ENCODE data around the gene USP9Y.

Gene USP9Y

GRCh38 chrY:12823408-12823807 lies 122.4 kb downstream of the USP9Y start:
- H3K27me3 ChIP-seq (ENCODE audit: insufficient read depth, poor library complexity, severe bottlenecking), result no peaks in the 10 kb centered on the region
- no peak overlapping the region for H3K4me3 ChIP-seq (replicated peaks; ENCODE audit: insufficient read depth, low read length)
- no peak overlapping the region for H3K27ac ChIP-seq (replicated peaks)
- TF ChIP-seq, protein P1, sequence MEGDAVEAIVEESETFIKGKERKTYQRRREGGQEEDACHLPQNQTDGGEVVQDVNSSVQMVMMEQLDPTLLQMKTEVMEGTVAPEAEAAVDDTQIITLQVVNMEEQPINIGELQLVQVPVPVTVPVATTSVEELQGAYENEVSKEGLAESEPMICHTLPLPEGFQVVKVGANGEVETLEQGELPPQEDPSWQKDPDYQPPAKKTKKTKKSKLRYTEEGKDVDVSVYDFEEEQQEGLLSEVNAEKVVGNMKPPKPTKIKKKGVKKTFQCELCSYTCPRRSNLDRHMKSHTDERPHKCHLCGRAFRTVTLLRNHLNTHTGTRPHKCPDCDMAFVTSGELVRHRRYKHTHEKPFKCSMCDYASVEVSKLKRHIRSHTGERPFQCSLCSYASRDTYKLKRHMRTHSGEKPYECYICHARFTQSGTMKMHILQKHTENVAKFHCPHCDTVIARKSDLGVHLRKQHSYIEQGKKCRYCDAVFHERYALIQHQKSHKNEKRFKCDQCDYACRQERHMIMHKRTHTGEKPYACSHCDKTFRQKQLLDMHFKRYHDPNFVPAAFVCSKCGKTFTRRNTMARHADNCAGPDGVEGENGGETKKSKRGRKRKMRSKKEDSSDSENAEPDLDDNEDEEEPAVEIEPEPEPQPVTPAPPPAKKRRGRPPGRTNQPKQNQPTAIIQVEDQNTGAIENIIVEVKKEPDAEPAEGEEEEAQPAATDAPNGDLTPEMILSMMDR (IDR thresholded peaks at IDR 0.05; ENCODE audit: insufficient read depth, low read length), result no peak
- TF ChIP-seq SPI1 (IDR thresholded peaks at IDR 0.05; ENCODE audit: borderline replicate concordance, low read depth), result no peak
- TF ChIP-seq, protein P2, sequence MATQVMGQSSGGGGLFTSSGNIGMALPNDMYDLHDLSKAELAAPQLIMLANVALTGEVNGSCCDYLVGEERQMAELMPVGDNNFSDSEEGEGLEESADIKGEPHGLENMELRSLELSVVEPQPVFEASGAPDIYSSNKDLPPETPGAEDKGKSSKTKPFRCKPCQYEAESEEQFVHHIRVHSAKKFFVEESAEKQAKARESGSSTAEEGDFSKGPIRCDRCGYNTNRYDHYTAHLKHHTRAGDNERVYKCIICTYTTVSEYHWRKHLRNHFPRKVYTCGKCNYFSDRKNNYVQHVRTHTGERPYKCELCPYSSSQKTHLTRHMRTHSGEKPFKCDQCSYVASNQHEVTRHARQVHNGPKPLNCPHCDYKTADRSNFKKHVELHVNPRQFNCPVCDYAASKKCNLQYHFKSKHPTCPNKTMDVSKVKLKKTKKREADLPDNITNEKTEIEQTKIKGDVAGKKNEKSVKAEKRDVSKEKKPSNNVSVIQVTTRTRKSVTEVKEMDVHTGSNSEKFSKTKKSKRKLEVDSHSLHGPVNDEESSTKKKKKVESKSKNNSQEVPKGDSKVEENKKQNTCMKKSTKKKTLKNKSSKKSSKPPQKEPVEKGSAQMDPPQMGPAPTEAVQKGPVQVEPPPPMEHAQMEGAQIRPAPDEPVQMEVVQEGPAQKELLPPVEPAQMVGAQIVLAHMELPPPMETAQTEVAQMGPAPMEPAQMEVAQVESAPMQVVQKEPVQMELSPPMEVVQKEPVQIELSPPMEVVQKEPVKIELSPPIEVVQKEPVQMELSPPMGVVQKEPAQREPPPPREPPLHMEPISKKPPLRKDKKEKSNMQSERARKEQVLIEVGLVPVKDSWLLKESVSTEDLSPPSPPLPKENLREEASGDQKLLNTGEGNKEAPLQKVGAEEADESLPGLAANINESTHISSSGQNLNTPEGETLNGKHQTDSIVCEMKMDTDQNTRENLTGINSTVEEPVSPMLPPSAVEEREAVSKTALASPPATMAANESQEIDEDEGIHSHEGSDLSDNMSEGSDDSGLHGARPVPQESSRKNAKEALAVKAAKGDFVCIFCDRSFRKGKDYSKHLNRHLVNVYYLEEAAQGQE (IDR thresholded peaks at IDR 0.05; ENCODE audit: insufficient replicate concordance, low read depth), result no peak
- no peak for TF ChIP-seq GABPA (IDR thresholded peaks at IDR 0.05; ENCODE audit: low read depth)
- no peak for TF ChIP-seq POLR2AphosphoS5 (IDR thresholded peaks at IDR 0.05; ENCODE audit: low read depth)
- DNase-seq (ENCODE audit: low read depth in 1 of 2, low spot score in 1 of 2), result no peak

DNA sequence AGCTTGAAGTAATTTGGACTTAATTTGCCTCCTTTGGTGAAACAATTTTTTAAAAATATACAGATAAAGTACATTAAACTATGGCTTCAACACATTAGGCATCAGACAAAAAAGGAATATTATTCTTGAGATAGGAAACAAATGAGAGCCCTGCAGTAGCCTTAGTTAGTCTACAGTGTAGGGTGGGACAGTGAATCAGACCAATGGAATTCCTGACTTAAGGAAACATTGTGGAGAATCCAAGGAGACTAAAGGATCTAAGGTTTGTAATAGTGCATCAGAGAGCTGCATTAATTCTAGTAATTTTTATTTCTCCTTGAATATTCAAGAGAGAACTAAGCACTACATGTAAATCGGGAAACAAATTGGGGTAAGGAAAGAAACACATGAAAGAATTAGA lies 125.8 kb downstream of the USP9Y start:
- Histone ChIP-seq H3K27me3 (ENCODE audit: insufficient read depth, poor library complexity, severe bottlenecking) (no peaks in the 10 kb centered on the region), H3K27ac (replicated peaks) (no peak overlapping the region), H3K4me3 (replicated peaks; ENCODE audit: insufficient read depth, low read length) (no peak overlapping the region)
- no peak for DNase-seq (ENCODE audit: low read depth in 1 of 2, low spot score in 1 of 2)
- TF ChIP-seq SPI1 (IDR thresholded peaks at IDR 0.05; ENCODE audit: borderline replicate concordance, low read depth), result no peak
- TF ChIP-seq, protein P2 (IDR thresholded peaks at IDR 0.05; ENCODE audit: insufficient replicate concordance, low read depth), result no peak
- TF ChIP-seq POLR2AphosphoS5 (IDR thresholded peaks at IDR 0.05; ENCODE audit: low read depth), result no peak
- TF ChIP-seq GABPA (IDR thresholded peaks at IDR 0.05; ENCODE audit: low read depth), result no peak
- TF ChIP-seq, protein P1 (IDR thresholded peaks at IDR 0.05; ENCODE audit: insufficient read depth, low read length), result no peak

GRCh38 chrY:12833284-12833683 lies 132.3 kb downstream of the USP9Y start:
- no peak overlapping the region for H3K4me3 ChIP-seq (replicated peaks; ENCODE audit: insufficient read depth, low read length)
- TF ChIP-seq SPI1 (IDR thresholded peaks at IDR 0.05; ENCODE audit: borderline replicate concordance, low read depth) (no peak), POLR2AphosphoS5 (IDR thresholded peaks at IDR 0.05; ENCODE audit: low read depth) (no peak), GABPA (IDR thresholded peaks at IDR 0.05; ENCODE audit: low read depth) (no peak)
- TF ChIP-seq, protein P1 (IDR thresholded peaks at IDR 0.05; ENCODE audit: insufficient read depth, low read length), result no peak
- TF ChIP-seq, protein P2 (IDR thresholded peaks at IDR 0.05; ENCODE audit: insufficient replicate concordance, low read depth), result no peak
- H3K27ac ChIP-seq (replicated peaks), result no peak overlapping the region
- no peak for DNase-seq (ENCODE audit: low read depth in 1 of 2, low spot score in 1 of 2)
- no peaks in the 10 kb centered on the region for H3K27me3 ChIP-seq (ENCODE audit: insufficient read depth, poor library complexity, severe bottlenecking)
